ENCODE measurements around the gene KIDINS220. TPM values are rescaled to one million over a fixed set of nuclear protein-coding genes. Genes with fewer than 3 reads are reported as not detected.

Gene KIDINS220
- total and polyA plus RNA-seq, 4 donors: 8.1 to 50.9 (median 30.8) TPM

DNA sequence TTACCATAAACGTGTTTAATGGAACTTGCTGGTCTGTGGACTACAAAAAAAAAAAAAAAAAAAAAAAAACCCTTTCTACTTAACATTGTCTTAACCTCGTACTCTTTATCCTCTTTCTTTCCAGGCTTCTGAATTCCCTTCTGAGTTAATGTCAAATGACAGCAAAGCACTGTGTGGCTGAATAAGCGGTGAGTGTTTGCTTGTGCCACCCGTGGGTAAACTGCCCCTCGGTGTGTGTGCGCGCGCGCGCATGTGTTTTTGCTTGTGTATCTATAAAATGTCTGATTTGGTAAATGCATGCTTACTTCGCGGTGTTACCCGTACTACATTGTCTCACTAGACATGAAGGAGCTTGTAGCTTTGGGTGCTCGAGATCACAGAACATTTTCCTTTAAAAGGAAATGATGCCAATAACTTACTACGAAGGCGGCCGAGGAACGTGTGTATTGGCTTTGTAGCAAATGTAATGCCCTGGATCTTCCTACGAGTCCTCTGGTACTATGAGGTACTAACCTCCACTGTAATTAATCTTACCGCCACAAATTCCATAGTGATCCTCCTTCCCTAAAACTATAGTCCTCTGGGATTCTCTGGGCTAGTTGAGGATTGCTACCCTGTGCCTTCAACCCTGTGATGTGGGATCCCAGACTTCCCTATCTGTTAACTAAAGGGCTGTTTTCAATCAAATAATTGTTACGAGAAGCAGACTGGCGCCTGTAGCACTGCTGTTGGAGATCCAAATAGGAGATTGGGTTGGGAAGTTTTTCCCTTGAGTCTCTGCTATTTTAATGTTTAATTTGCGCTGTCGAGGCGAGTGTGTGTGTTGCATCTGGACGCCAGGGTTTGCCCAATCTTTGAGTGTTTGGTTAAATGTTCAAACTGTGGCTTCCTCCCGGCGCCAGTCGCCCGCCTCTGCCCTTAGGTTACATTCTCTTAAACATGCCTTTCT is 154.4 kb downstream of the KIDINS220 start:
- peak overlapping the region; percentile 94 to 100 for H3K9ac ChIP-seq (ENCODE audit: low read depth in 1 of 2, low read length in 2 of 2)
- no peaks in the 10 kb centered on the region for H3K27me3 ChIP-seq (ENCODE audit: control insufficient read depth in 4 of 4, insufficient read depth in 4 of 4, low read length in 3 of 4)
- TF ChIP-seq MAX (IDR thresholded peaks at IDR 0.05): no peak
- no peak for TF ChIP-seq ZBTB33 (IDR thresholded peaks at IDR 0.05)
- TF ChIP-seq REST (IDR thresholded peaks at IDR 0.05): peak; percentile 48
- TF ChIP-seq RAD21 (IDR thresholded peaks at IDR 0.05): peak; percentile 42 to 43
- TF ChIP-seq FOXA1 (IDR thresholded peaks at IDR 0.05): no peak
- TF ChIP-seq, protein P1, sequence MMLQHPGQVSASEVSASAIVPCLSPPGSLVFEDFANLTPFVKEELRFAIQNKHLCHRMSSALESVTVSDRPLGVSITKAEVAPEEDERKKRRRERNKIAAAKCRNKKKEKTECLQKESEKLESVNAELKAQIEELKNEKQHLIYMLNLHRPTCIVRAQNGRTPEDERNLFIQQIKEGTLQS (IDR thresholded peaks at IDR 0.05): peak; percentile 4
- no peak for TF ChIP-seq HNF4G (IDR thresholded peaks at IDR 0.05)
- no peak for TF ChIP-seq NR2F2 (IDR thresholded peaks at IDR 0.05)
- TF ChIP-seq JUND (IDR thresholded peaks at IDR 0.05): no peak
- no peak for TF ChIP-seq RXRA (IDR thresholded peaks at IDR 0.05)
- no peak for TF ChIP-seq GABPA (IDR thresholded peaks at IDR 0.05 in 1 of 2, conservative IDR thresholded peaks at IDR 0.05 in 1 of 2)
- no peak for TF ChIP-seq YY1 (IDR thresholded peaks at IDR 0.05)
- TF ChIP-seq HNF4A (conservative IDR thresholded peaks at IDR 0.05): no peak
- TF ChIP-seq FOXA2 (IDR thresholded peaks at IDR 0.05): no peak
- TF ChIP-seq EGR1 (IDR thresholded peaks at IDR 0.05; ENCODE audit: low read depth in 2 of 2): no peak
- TF ChIP-seq, protein P2, sequence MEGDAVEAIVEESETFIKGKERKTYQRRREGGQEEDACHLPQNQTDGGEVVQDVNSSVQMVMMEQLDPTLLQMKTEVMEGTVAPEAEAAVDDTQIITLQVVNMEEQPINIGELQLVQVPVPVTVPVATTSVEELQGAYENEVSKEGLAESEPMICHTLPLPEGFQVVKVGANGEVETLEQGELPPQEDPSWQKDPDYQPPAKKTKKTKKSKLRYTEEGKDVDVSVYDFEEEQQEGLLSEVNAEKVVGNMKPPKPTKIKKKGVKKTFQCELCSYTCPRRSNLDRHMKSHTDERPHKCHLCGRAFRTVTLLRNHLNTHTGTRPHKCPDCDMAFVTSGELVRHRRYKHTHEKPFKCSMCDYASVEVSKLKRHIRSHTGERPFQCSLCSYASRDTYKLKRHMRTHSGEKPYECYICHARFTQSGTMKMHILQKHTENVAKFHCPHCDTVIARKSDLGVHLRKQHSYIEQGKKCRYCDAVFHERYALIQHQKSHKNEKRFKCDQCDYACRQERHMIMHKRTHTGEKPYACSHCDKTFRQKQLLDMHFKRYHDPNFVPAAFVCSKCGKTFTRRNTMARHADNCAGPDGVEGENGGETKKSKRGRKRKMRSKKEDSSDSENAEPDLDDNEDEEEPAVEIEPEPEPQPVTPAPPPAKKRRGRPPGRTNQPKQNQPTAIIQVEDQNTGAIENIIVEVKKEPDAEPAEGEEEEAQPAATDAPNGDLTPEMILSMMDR (IDR thresholded peaks at IDR 0.05; ENCODE audit: low read depth, low read length, missing input control): no peak
- TF ChIP-seq TAF1 (conservative IDR thresholded peaks at IDR 0.05): peak; percentile 76
- peak; percentile 21 for TF ChIP-seq SP1 (IDR thresholded peaks at IDR 0.05)
- H3K4me1 ChIP-seq (ENCODE audit: control insufficient read depth in 4 of 4, insufficient read depth in 4 of 4, low read length in 3 of 4): peaks cover 2 to 15% (median 4%) of the 10 kb centered on the region in 4 donors
- WGBS: under 1% methylated on average over 30 of the region's 30 CpGs
- peak; percentile 60 for DNase-seq (ENCODE audit: low spot score)
- no peaks in the 10 kb centered on the region for H3K36me3 ChIP-seq (ENCODE audit: control insufficient read depth in 4 of 4, insufficient read depth in 3 of 4, low read depth in 1 of 4, low read length in 3 of 4)
- peak overlapping the region; percentile 91 to 97 (median 92) for H3K4me3 ChIP-seq (ENCODE audit: low read depth in 1 of 3, low read length in 3 of 3)
- peak overlapping the region; percentile 90 to 96 for H3K27ac ChIP-seq (ENCODE audit: low read depth in 1 of 2, low read length in 2 of 2)
- H3K9me3 ChIP-seq (ENCODE audit: control insufficient read depth in 4 of 4, low read length in 3 of 4): no peaks in the 10 kb centered on the region
